GM12873 (cell line): ENCODE measurements around the gene ITPK1.
A peak's percentile ranks its signal among the peaks of the same experiment; 100 is the strongest.

Experiments
- TF ChIP-seq, protein P1 (sequence below): IDR thresholded peaks from 2 replicates; pipeline ENCODE4 v1.5.1; 2012; ENCODE audit warnings: low read depth, mild to moderate bottlenecking, moderate library complexity, low read length, control low read depth; ENCODE audit not compliant: insufficient read depth; ENCODE audit errors: missing control alignments

The ITPK1 gene

DNA sequence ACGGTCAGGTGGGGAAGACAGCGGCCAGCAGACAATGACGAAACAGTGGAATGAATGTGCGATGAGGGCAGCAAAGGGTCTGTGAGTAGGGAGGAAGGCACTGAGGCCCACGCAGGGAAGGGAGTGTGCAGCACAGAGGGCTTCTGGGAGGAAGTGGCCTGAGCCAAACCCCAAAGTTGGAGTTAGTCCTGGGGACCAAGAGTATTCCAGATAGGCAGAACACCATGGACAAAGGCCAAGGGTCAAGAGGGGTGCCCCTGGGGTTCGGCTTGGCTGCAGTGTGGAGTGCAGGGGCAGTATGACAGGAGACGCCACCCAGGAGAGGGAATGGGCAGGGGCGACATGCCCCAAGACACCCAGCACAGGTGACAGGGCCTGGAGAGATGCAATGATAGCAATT, 134.0 kb downstream of the ITPK1 start:
- TF ChIP-seq, protein P1, sequence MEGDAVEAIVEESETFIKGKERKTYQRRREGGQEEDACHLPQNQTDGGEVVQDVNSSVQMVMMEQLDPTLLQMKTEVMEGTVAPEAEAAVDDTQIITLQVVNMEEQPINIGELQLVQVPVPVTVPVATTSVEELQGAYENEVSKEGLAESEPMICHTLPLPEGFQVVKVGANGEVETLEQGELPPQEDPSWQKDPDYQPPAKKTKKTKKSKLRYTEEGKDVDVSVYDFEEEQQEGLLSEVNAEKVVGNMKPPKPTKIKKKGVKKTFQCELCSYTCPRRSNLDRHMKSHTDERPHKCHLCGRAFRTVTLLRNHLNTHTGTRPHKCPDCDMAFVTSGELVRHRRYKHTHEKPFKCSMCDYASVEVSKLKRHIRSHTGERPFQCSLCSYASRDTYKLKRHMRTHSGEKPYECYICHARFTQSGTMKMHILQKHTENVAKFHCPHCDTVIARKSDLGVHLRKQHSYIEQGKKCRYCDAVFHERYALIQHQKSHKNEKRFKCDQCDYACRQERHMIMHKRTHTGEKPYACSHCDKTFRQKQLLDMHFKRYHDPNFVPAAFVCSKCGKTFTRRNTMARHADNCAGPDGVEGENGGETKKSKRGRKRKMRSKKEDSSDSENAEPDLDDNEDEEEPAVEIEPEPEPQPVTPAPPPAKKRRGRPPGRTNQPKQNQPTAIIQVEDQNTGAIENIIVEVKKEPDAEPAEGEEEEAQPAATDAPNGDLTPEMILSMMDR: no peak

DNA sequence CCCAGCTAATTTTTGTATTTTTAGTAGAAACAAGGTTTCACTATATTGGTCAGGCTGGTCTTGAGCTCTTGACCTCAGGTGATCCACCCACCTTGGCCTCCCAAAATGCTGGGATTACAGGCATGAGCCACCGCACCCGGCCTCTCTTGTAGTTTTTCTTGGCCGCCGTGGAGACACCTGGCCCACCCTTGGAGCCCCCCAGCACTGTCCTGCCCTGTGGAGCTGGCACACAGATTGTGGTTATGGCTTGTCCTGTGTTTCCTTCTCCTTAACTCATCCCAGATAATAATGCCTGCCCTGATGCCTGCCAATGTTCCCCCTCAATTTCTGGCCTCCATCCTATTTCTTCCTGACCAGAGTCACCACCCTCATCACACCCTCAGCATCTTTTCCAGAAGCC, 134.9 kb downstream of the ITPK1 start:
- TF ChIP-seq, protein P1: no peak

DNA sequence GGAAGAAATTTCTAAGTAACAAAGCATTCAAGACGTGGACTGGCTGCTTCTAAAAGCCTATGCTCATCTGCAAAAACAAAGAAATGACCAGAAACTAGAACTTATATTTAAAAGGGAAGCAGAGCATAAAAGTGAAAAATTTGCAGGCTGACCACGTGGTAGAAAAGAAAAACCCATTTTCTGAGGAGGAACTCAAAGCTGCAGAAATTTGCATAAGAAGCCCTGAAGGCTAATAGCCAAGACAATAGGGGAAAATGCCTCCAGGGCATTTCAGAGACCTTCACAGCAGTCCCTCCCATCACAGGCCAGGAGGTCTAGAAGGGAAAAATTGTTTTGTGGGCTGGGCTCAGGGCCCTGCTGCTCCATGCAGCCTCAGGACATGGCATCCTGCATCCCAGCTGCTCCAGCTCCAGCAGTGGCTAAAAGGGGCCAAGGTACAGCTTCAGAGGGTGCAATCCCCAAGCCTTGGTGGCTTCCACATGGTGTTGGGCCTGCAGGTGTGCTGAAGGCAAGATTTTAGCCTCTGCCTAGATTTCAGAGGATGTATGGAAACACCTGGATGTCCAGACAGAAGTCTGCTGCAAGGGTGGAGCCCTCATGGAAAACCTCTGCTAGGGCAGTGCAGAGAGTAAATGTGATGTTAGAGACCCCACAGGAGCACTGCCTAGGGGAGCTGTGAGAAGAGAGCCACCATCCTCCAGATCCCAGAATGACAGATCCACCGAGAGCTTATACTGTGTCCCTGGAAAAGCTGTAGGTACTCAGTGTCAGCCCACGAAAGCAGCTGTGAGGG, 137.3 kb downstream of the ITPK1 start:
- TF ChIP-seq, protein P1: no peak

DNA sequence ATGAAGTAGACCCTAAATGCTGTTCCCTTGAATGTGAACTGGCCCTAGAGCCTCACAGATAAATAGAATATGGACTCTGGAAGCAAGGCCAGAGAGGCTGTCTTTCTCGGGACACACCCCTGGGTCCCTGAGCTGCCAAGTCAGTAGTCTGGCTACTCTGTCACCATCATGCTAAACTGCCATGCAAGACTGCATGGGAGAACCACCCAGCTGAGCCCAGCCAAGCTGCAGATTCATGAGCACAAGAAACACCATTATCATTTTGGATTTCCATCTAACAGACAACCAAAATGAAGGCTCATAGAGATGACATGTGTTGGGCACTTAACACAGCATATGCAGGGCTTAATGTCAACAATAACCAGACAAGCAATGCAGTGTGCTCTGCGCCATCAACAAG, 139.5 kb downstream of the ITPK1 start:
- TF ChIP-seq, protein P1: no peak

DNA sequence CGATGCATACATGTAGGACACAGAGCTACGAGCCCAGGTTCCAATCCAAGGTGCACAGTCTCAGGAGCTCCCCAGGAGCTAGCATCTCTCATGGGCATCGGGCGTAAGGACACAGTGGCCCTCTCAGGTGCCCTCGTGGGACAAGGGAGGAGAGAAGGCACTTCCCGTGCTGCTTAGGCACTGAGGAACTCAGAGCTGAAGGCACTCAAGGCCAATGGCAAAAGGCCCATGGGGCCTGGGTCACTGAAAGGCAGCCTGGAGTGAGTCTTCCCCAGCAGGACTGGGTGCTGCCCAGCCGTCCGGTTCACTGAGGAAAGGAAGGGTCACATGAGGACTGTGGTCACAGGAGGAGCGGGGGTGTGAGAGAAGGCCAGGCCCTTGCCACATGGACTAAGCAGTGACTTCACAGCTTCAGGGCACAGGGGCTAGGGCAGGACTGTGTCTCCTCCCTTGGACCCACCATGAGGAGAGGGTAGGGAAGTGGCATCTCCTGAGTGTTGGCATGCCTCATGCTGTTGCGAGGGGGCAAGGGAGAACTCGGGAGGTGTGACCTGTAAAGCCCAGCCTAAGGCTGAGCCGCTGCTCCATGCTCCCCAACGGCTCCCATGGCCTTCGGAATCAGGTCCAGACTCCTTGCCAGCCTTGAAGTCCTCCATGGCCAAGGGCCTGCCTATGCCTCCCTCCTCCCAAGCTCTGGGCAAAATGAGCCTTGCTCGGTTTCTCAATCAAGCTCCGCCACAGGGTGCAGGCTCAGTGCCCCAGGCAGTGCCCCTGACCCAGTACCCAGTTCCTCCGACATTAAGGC, 141.0 kb downstream of the ITPK1 start:
- TF ChIP-seq, protein P1: no peak

DNA sequence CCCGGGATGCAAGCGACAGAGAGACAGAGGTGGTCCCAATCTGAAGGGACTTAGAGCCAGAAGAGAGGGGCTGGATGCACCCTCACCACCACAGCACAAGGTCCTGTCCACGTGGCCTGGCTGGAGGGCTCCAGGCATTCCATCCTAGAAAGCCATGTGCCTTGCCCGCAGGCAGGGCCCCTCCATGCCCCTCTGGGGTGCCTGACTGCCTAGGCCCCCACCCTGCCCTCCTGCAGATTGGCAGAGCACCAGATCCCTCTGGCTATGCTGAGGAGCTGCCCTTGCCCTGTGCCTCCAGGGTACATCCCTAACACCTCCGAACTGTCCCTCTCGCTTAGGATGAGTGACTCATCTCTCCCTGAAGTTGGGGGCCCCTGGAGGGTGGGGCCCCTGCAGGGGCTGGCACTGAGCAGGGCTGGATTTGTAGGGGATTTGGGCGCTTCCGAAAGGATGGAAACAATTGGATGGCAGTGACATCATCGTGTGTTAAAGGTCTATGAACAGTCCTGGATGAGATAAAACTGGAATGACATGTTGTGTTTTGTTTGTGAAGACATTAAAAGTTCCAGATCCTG, 141.8 kb downstream of the ITPK1 start:
- TF ChIP-seq, protein P1: no peak

DNA sequence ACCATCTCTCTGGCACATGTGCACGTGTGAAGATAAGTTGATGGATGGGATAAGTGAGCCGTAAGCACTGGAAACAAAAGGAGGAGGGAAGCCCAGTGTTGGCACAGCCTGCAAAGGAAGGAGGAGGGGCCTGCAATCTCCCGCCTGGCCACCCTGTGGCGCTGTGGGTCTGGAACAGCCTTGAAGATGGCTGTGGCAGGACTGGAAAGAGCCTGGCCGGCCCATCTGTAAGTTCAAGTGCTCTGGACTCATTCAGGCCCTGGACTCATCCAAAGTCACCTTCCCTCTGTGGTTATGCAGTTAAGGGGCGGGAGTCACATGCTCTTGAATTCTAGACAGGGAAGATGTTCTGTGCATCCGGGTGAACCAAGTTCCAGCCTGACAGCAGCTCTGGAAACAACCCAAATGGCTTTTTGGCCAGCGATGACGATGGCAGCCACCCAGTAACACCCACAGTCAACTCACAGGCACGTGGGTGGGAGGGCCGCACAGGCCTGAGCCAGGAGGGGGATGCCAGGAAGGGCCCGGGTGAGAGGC, 142.4 kb downstream of the ITPK1 start:
- TF ChIP-seq, protein P1: peak; percentile 71
